ENCODE data around the gene CRIP2. TPM values are rescaled to one million over a fixed set of nuclear protein-coding genes. Genes with fewer than 3 reads are reported as not detected.

CRIP2 gene
- total and polyA plus RNA-seq, 10 of the 15 experiments (the other 5 are each of a cell fraction or from before 2014, with no cell fraction given), result 0.04 to 0.62 (median 0.37) TPM; not detected in 5

- H3K4me1 ChIP-seq (ENCODE audit: control insufficient read depth, insufficient read depth, low read length), result no peaks in the 10 kb centered on the region
- POLR2A ChIA-PET, result no interaction called here
- intact Hi-C loops (cut with micrococcal nuclease; ENCODE audit: unreplicated experiment), result no loop called here
- H3K4me2 ChIP-seq (ENCODE audit: control insufficient read depth, insufficient read depth), result no peak overlapping the region
- no TSS peak for BruUV-seq (replicated peaks)
- H3K27ac ChIP-seq (ENCODE audit: control insufficient read depth, insufficient read depth), result no peak overlapping the region
- H2AFZ ChIP-seq (ENCODE audit: control insufficient read depth, low read depth, low read length), result no peak overlapping the region
- DNase-seq (ENCODE audit: low read depth, low spot score) (no peak), ATAC-seq (no peak), FAIRE-seq (no peak)
- SMC1A ChIA-PET (ENCODE audit: uncharacterized antibody, unreplicated experiment), result no interaction called here
- TF ChIP-seq JUNB (IDR thresholded peaks at IDR 0.05), result no peak
- 0 out of 2 replicates have a peak, but pooled peaks have one; percentile 6 for TF ChIP-seq POLR2A (IDR thresholded peaks at IDR 0.05; ENCODE audit: low read depth, low read length)
- no peak overlapping the region for H3K9ac ChIP-seq (ENCODE audit: control insufficient read depth, insufficient read depth, low read length)
- H4K20me1 ChIP-seq (ENCODE audit: control insufficient read depth, insufficient read depth), result no peaks in the 10 kb centered on the region
- CTCF ChIA-PET, result interaction anchor here (1.1 kb wide), 1 partner anchor 12 kb away, joined by 3 read pairs; no protein-coding TSS in a partner anchor
- H3K27me3 ChIP-seq (replicated peaks in 1 of 2; ENCODE audit: control insufficient read depth in 2 of 2, insufficient read depth in 2 of 2, low read length in 1 of 2), result no peaks in the 10 kb centered on the region
- H3K79me2 ChIP-seq (ENCODE audit: control insufficient read depth, insufficient read depth, low read length), result no peaks in the 10 kb centered on the region
- 87% methylated on average over 25 of the region's 26 CpGs for WGBS (ENCODE audit: insufficient coverage, insufficient replicate concordance, low lambda C conversion rate, missing lambda C conversion rate)
- in situ Hi-C loops (cut with MboI), result no loop called here
- H3K9me3 ChIP-seq (replicated peaks; ENCODE audit: control insufficient read depth, insufficient read depth, low read length), result no peaks in the 10 kb centered on the region
- no peak overlapping the region for H3K4me3 ChIP-seq
- RAD21 ChIA-PET (ENCODE audit: unreplicated experiment), result no interaction called here
- H3K36me3 ChIP-seq (ENCODE audit: control insufficient read depth in 2 of 2, insufficient read depth in 2 of 2, low read length in 1 of 2), result peaks cover 0 to 20% of the 10 kb centered on the region in 2 experiments; a peak in 3 of 4 replicates
These were observed 28.4 kb upstream of the CRIP2 start for GRCh38 chr14:105445901-105446845.

GRCh38 chr14:105446971-105447370, 27.6 kb upstream of the CRIP2 start:
- in situ Hi-C loops (cut with MboI) (no loop called here), intact Hi-C loops (cut with micrococcal nuclease; ENCODE audit: unreplicated experiment) (no loop called here)
- no peak for ATAC-seq
- Histone ChIP-seq H3K27me3 (replicated peaks in 1 of 2; ENCODE audit: control insufficient read depth in 2 of 2, insufficient read depth in 2 of 2, low read length in 1 of 2) (no peaks in the 10 kb centered on the region), H3K36me3 (ENCODE audit: control insufficient read depth in 2 of 2, insufficient read depth in 2 of 2, low read length in 1 of 2) (peaks cover 0 to 22% of the 10 kb centered on the region in 2 experiments; a peak in 3 of 4 replicates), H2AFZ (ENCODE audit: control insufficient read depth, low read depth, low read length) (no peak overlapping the region), H3K27ac (ENCODE audit: control insufficient read depth, insufficient read depth) (no peak overlapping the region), H3K79me2 (ENCODE audit: control insufficient read depth, insufficient read depth, low read length) (no peaks in the 10 kb centered on the region), H3K9me3 (replicated peaks; ENCODE audit: control insufficient read depth, insufficient read depth, low read length) (no peaks in the 10 kb centered on the region), H3K4me3 (no peak overlapping the region), H3K9ac (ENCODE audit: control insufficient read depth, insufficient read depth, low read length) (no peak overlapping the region), H3K4me1 (ENCODE audit: control insufficient read depth, insufficient read depth, low read length) (no peaks in the 10 kb centered on the region), H4K20me1 (ENCODE audit: control insufficient read depth, insufficient read depth) (no peaks in the 10 kb centered on the region), H3K4me2 (ENCODE audit: control insufficient read depth, insufficient read depth) (no peak overlapping the region)
- 82% methylated on average over 14 of the region's 14 CpGs for WGBS (ENCODE audit: insufficient coverage, insufficient replicate concordance, low lambda C conversion rate, missing lambda C conversion rate)
- ChIA-PET RAD21 (ENCODE audit: unreplicated experiment) (no interaction called here), CTCF (interaction anchor here (1.1 kb wide), 1 partner anchor 13 kb away, joined by 3 read pairs; no protein-coding TSS in a partner anchor), SMC1A (ENCODE audit: uncharacterized antibody, unreplicated experiment) (no interaction called here), POLR2A (no interaction called here)
- no peak for FAIRE-seq
- no peak for DNase-seq (ENCODE audit: low read depth, low spot score)
- BruUV-seq (replicated peaks), result no TSS peak
- TF ChIP-seq SMAD5 (IDR thresholded peaks at IDR 0.05; ENCODE audit: low read depth), result no peak
- no peak for TF ChIP-seq CEBPZ (IDR thresholded peaks at IDR 0.05; ENCODE audit: low read depth, low read length)
- TF ChIP-seq NKRF (conservative IDR thresholded peaks at IDR 0.05), result no peak
- TF ChIP-seq BACH1 (IDR thresholded peaks at IDR 0.05; ENCODE audit: borderline replicate concordance), result no peak
- TF ChIP-seq SMC3 (IDR thresholded peaks at IDR 0.05; ENCODE audit: borderline replicate concordance, low read length), result no peak
- no peak for TF ChIP-seq SMARCA5 (IDR thresholded peaks at IDR 0.05)
- no peak for TF ChIP-seq ASH2L (IDR thresholded peaks at IDR 0.05; ENCODE audit: borderline replicate concordance, low read depth)
- TF ChIP-seq RCOR1 (conservative IDR thresholded peaks at IDR 0.05; ENCODE audit: low read depth, low read length), result no peak
